ENCODE data around the gene HTR3E. TPM values are rescaled to one million over a fixed set of nuclear protein-coding genes. Genes with fewer than 3 reads are reported as not detected.

HTR3E gene
- total RNA-seq, 1 donor, result not detected

- TF ChIP-seq CTCF (IDR thresholded peaks at IDR 0.05; ENCODE audit: extremely low read depth, low read depth, low read length), result no peak
- H3K27ac ChIP-seq (ENCODE audit: low read depth, low read length), result no peak overlapping the region
- DNase-seq (ENCODE audit: insufficient read length, low spot score, missing footprints), result no peak
- H3K27me3 ChIP-seq (ENCODE audit: insufficient read depth, low read length), result no peaks in the 10 kb centered on the region
- no peaks in the 10 kb centered on the region for H3K9me3 ChIP-seq (ENCODE audit: low read depth, low read length)
- H3K4me2 ChIP-seq (ENCODE audit: insufficient read depth, low read length), result no peak overlapping the region
- H4K20me1 ChIP-seq (ENCODE audit: insufficient read depth, low read length), result no peaks in the 10 kb centered on the region
- H3K36me3 ChIP-seq (ENCODE audit: insufficient read depth, low read length), result no peaks in the 10 kb centered on the region
- H2AFZ ChIP-seq (ENCODE audit: low read length), result no peak overlapping the region
- H3K79me2 ChIP-seq (ENCODE audit: insufficient read depth, low read length), result no peaks in the 10 kb centered on the region
- no peak overlapping the region for H3K4me3 ChIP-seq (ENCODE audit: insufficient read depth, low read length)
- H3K4me1 ChIP-seq (ENCODE audit: insufficient read depth, low read length), result no peaks in the 10 kb centered on the region
Measured at GRCh38 chr3:184126006-184126405, 29.1 kb downstream of the HTR3E start.

GRCh38 chr3:184129012-184129411 is 32.1 kb downstream of the HTR3E start:
- DNase-seq (ENCODE audit: insufficient read length, low spot score, missing footprints), result peak; percentile 79
- Histone ChIP-seq H4K20me1 (ENCODE audit: insufficient read depth, low read length) (no peaks in the 10 kb centered on the region), H3K9me3 (ENCODE audit: low read depth, low read length) (no peaks in the 10 kb centered on the region), H3K27me3 (ENCODE audit: insufficient read depth, low read length) (no peaks in the 10 kb centered on the region), H2AFZ (ENCODE audit: low read length) (no peak overlapping the region), H3K4me3 (ENCODE audit: insufficient read depth, low read length) (no peak overlapping the region), H3K4me2 (ENCODE audit: insufficient read depth, low read length) (no peak overlapping the region), H3K36me3 (ENCODE audit: insufficient read depth, low read length) (no peaks in the 10 kb centered on the region), H3K79me2 (ENCODE audit: insufficient read depth, low read length) (no peaks in the 10 kb centered on the region), H3K27ac (ENCODE audit: low read depth, low read length) (no peak overlapping the region), H3K4me1 (ENCODE audit: insufficient read depth, low read length) (peaks cover 3% of the 10 kb centered on the region)
- peak; percentile 61 for TF ChIP-seq CTCF (IDR thresholded peaks at IDR 0.05; ENCODE audit: extremely low read depth, low read depth, low read length)

- peaks cover 34% of the 10 kb centered on the region for H3K79me2 ChIP-seq (ENCODE audit: insufficient read depth, low read length)
- no peaks in the 10 kb centered on the region for H3K27me3 ChIP-seq (ENCODE audit: insufficient read depth, low read length)
- no peaks in the 10 kb centered on the region for H3K9me3 ChIP-seq (ENCODE audit: low read depth, low read length)
- peaks cover 19% of the 10 kb centered on the region for H3K4me1 ChIP-seq (ENCODE audit: insufficient read depth, low read length)
- no peak overlapping the region for H3K27ac ChIP-seq (ENCODE audit: low read depth, low read length)
- no peak overlapping the region for H3K4me2 ChIP-seq (ENCODE audit: insufficient read depth, low read length)
- H2AFZ ChIP-seq (ENCODE audit: low read length), result no peak overlapping the region
- no peak overlapping the region for H3K4me3 ChIP-seq (ENCODE audit: insufficient read depth, low read length)
- DNase-seq (ENCODE audit: insufficient read length, low spot score, missing footprints), result no peak
- H3K36me3 ChIP-seq (ENCODE audit: insufficient read depth, low read length), result peaks cover 7% of the 10 kb centered on the region
- TF ChIP-seq CTCF (IDR thresholded peaks at IDR 0.05; ENCODE audit: extremely low read depth, low read depth, low read length), result no peak
- H4K20me1 ChIP-seq (ENCODE audit: insufficient read depth, low read length), result peaks cover 16% of the 10 kb centered on the region
Measured at GRCh38 chr3:184132945-184133344, 36.1 kb downstream of the HTR3E start.

- peaks cover 19% of the 10 kb centered on the region for H3K4me1 ChIP-seq (ENCODE audit: insufficient read depth, low read length)
- DNase-seq (ENCODE audit: insufficient read length, low spot score, missing footprints), result peak; percentile 87
- peak overlapping the region; percentile 100 for H2AFZ ChIP-seq (ENCODE audit: low read length)
- TF ChIP-seq CTCF (IDR thresholded peaks at IDR 0.05; ENCODE audit: extremely low read depth, low read depth, low read length), result no peak
- peak overlapping the region; percentile 100 for H3K4me2 ChIP-seq (ENCODE audit: insufficient read depth, low read length)
- H3K9me3 ChIP-seq (ENCODE audit: low read depth, low read length), result no peaks in the 10 kb centered on the region
- H3K36me3 ChIP-seq (ENCODE audit: insufficient read depth, low read length), result peaks cover 9% of the 10 kb centered on the region
- H3K27ac ChIP-seq (ENCODE audit: low read depth, low read length), result peak overlapping the region; percentile 83
- peaks cover 40% of the 10 kb centered on the region for H3K79me2 ChIP-seq (ENCODE audit: insufficient read depth, low read length)
- H4K20me1 ChIP-seq (ENCODE audit: insufficient read depth, low read length), result peaks cover 16% of the 10 kb centered on the region
- no peaks in the 10 kb centered on the region for H3K27me3 ChIP-seq (ENCODE audit: insufficient read depth, low read length)
- peak overlapping the region; percentile 89 for H3K4me3 ChIP-seq (ENCODE audit: insufficient read depth, low read length)
Measured at GRCh38 chr3:184133840-184134745, 37.2 kb downstream of the HTR3E start.

Measured in osteoblast (primary cell).